GM18508 (cell line): ENCODE data around the gene MED17.

Experiments used
- ATAC-seq: cut with Tn5 transposase; IDR thresholded peaks from one replicate; pipeline ENCODE4 v1.9.1; 2021; ENCODE audit warnings: moderate number of reproducible peaks; ENCODE audit not compliant: insufficient read depth, unreplicated experiment

The MED17 gene

DNA sequence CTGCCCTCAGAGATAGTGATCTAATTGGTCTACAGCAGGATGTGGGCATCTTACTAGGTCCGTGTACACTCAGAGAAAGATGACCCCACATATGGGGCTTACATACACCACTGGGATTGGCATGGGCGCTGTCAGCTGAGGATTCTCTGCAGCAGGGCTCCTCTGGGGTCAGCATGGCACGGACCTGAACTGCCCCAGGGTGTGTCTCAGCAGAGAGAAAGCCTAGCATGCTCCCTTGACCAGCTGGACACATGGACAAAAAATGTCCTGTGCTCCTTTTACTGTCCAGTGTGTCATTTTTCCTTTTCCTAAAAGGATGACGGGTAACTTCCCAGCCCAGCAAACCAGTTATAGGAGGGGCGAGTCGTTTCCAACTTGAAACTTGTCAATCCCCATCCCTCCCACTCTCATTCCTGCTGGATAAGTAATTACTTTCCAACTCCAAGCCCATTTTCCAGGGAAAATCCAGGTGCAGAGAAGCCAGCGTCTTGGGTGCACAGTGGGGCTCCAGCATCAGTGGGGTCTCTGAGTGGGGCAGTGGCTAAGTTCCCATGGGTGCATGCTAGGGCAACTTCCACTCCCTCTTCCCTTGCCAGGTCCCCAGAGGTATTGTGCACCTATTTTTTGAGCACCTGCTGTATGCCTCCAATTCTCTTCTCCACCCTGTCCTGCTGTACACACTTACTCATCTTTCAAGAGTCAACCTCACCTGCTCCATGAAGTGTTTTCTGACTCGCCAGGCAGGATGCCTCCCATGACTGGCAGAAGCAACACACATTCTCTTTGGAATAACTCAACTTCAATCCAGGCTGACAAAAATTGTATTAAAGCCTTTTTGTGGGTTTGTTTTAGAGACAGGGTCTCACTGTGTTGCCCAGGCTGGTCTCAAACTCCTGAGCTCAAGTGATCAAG lies 61.4 kb downstream of the MED17 start:
- no peak for ATAC-seq

GRCh38 chr11:93846411-93846810 lies 62.3 kb downstream of the MED17 start:
- ATAC-seq: no peak

DNA sequence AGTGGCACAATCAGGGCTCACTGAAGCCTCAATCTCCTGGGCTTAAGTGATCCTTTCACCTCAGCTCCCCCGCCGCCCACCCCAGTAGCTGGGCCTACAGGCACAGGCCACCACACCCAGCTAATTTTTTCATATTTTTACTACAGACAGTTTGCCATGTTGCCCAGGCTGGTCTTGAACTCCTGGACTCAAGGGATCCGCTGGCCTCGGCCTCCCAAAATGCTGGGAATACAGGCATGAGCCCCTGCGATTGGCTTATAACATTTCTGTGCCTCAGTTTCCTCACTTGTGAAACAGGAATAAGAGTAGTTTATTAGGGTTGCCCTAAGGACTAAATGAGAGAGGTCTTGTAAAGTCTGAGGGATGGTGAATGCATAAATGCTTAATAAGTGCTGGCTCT lies 65.1 kb downstream of the MED17 start:
- no peak for ATAC-seq

- no peak for ATAC-seq
Observed at GRCh38 chr11:93849751-93850593, 65.9 kb downstream of the MED17 start.

DNA sequence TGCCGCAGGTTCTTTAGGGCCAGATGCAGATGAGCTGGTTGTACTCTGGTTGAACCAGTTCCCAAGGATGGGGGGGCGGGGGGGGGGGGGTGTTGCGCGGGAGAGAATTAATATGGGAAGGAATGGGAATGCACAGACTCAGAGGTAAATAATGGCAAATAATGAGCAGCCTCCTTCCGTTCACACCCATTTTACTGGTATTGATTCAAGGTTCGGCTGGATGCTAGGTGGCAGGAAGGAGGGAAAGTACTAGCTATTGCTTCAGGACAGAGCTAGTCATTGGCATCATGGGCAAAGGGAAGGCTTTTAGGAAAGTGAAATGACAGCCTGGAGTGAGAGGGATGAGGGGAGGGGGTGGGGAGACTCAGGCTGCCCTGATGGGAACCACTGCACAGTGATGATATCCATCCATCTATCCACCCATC lies 66.5 kb downstream of the MED17 start, which contains the start of gene VSTM5:
VSTM5 (minus strand) TSS at position 25 of the 425 bp plus-strand sequence. CDS start 116 bp downstream, outside the sequence.
- no peak for ATAC-seq

GRCh38 chr11:93852242-93852641 lies 68.2 kb downstream of the MED17 start:
- no peak for ATAC-seq

DNA sequence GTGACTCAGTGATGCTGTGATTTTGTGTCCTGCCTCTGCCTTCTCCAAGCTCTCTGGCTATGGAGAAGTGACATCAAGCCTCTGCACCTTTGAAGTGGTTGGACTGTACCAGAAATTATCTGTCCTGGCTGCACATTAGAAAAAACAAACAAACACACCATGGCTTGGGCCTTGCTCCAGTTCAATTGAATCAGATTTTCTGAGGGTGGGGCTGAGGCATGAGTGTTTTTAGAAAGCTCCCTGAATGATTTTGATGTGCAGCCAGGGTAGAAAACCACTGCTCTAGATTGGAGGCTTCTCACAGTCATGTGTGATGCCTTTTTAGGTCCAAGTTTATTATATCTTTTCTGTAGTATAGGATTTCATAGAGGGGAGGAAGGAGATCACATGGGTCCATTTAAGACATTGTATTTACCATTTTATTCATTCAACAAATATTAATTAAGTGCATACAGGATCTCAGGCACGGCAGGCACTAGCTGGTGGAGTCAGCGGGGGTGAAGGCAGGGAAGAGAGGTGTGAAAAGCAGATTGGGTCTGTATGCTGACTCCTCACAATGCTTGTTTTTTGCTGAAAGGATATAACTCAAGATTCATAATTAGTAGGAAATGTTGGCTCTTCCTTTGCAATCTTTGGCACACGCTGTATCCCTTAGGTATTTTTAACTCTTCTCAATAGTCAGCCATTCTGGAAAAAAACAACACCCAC lies 73.5 kb downstream of the MED17 start:
- ATAC-seq: no peak

- no peak for ATAC-seq
Observed at GRCh38 chr11:93858121-93858775, 74.2 kb downstream of the MED17 start.

DNA sequence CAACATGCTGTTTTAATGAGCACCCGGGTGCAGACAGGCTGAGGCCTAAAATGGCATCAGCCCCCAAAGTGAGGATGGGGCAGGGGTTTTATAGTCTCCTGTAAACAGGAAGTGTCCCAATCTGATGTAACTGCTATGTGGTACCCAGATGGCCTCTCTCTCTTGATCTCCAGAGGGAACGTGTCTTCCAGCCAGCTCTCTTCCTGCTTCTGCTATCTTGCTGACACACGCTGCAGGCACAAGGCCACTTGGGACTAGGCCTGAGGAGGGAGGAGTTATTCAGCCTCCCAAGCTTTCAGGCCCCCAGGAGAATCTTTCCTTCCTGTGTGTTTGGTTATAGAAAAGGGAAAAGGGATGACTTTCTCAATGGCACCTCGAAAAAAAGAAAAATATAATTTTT lies 77.7 kb downstream of the MED17 start:
- no peak for ATAC-seq
